Thyroid gland (tissue), 4 donors: ENCODE data around the gene POPDC2. TPM values are rescaled to one million over a fixed set of nuclear protein-coding genes. Genes with fewer than 3 reads are reported as not detected.

Experiments
- DNase-seq, 2 donors: peaks; one replicate each; pipeline ENCODE4 v3.0.0-alpha.2; 2019
- H3K27ac ChIP-seq, 3 donors: fragments of 200-600 bp; sonication (generic); 1 replicate in 2 of 3; 2 replicates in 1 of 3; pipeline ENCODE4 v1.5.1; 2016 to 2019; ENCODE audit warnings: mild to moderate bottlenecking in 1 of 3, moderate library complexity in 1 of 3
- H3K27me3 ChIP-seq: fragments of 200-600 bp; sonication (generic); one replicate; pipeline ENCODE4 v1.5.1; 2019
- H3K36me3 ChIP-seq, 2 donors: fragments of 200-600 bp; sonication (generic); one replicate each; pipeline ENCODE4 v1.5.1; 2016 to 2019
- H3K4me1 ChIP-seq, 2 donors: fragments of 200-600 bp; sonication (generic); one replicate each; pipeline ENCODE4 v1.5.1; 2017 to 2019
- H3K4me3 ChIP-seq, 3 donors: fragments of 200-600 bp; sonication (generic); replicated peaks in 1 of 3; 1 replicate in 2 of 3; 2 replicates in 1 of 3; pipeline ENCODE4 v1.5.1; 2016; ENCODE audit warnings: mild to moderate bottlenecking in 1 of 3
- H3K9me3 ChIP-seq: fragments of 200-600 bp; sonication (generic); one replicate; pipeline ENCODE4 v1.5.1; 2017
- POLR2A ChIP-seq, 2 donors: fragments of 450-650 bp; IDR thresholded peaks; one replicate each; pipeline ENCODE4 v1.6.1; 2017; ENCODE audit warnings: antibody characterized with exemption in 2 of 2, mild to moderate bottlenecking in 2 of 2, moderate library complexity in 1 of 2
- WGBS, 2 donors: methylation state at CpG; one replicate each; pipeline ENCODE4 v1.1.5; 2017; 5-methylcytosine and 5-hydroxymethylcytosine counted together
- intact Hi-C: fragments of 100-400 bp; cut with DNase I; formaldehyde crosslinking; loops from one replicate; pipeline ENCODE4 v1.15.1; 2023
- total RNA-seq, 4 donors: library from RNA; depleted of rRNA; stranded (reverse); fragments of >200 nt; gene quantifications; one replicate each; pipeline ENCODE4 v1.2.3, GENCODE V29; 2016
- TF ChIP-seq, protein P1 (sequence below), 6 experiments: fragments of 200-600 bp in 3 of 6; fragments of 450-650 bp in 3 of 6; sonication (generic) in 3 of 6; IDR thresholded peaks; one replicate each; pipeline ENCODE4 v1.5.1; 2016 to 2019; ENCODE audit warnings: antibody characterized with exemption in 6 of 6, mild to moderate bottlenecking in 2 of 6, inconsistent platforms in 1 of 6, moderate library complexity in 1 of 6

The POPDC2 gene
- total RNA-seq, 4 donors from 2014 or later, result 1.9 to 5.4 (median 4.6) TPM

GRCh38 chr3:119625451-119626153 lies 34.8 kb downstream of the POPDC2 start:
- WGBS, 2 donors, result 79 to 86% methylated on average over 8 of the region's 8 CpGs
- Histone ChIP-seq H3K27me3 (no peaks in the 10 kb centered on the region), H3K4me1 (peaks cover 0 to 11% of the 10 kb centered on the region in 2 donors), H3K27ac (no peak overlapping the region), H3K36me3 (no peaks in the 10 kb centered on the region), H3K9me3 (no peaks in the 10 kb centered on the region), H3K4me3 (no peak overlapping the region)
- no peak for TF ChIP-seq POLR2A (IDR thresholded peaks at IDR 0.05)
- TF ChIP-seq, protein P1, sequence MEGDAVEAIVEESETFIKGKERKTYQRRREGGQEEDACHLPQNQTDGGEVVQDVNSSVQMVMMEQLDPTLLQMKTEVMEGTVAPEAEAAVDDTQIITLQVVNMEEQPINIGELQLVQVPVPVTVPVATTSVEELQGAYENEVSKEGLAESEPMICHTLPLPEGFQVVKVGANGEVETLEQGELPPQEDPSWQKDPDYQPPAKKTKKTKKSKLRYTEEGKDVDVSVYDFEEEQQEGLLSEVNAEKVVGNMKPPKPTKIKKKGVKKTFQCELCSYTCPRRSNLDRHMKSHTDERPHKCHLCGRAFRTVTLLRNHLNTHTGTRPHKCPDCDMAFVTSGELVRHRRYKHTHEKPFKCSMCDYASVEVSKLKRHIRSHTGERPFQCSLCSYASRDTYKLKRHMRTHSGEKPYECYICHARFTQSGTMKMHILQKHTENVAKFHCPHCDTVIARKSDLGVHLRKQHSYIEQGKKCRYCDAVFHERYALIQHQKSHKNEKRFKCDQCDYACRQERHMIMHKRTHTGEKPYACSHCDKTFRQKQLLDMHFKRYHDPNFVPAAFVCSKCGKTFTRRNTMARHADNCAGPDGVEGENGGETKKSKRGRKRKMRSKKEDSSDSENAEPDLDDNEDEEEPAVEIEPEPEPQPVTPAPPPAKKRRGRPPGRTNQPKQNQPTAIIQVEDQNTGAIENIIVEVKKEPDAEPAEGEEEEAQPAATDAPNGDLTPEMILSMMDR (IDR thresholded peaks at IDR 0.05), result no peak
- intact Hi-C loops, result no loop called here
- no peak for DNase-seq

DNA sequence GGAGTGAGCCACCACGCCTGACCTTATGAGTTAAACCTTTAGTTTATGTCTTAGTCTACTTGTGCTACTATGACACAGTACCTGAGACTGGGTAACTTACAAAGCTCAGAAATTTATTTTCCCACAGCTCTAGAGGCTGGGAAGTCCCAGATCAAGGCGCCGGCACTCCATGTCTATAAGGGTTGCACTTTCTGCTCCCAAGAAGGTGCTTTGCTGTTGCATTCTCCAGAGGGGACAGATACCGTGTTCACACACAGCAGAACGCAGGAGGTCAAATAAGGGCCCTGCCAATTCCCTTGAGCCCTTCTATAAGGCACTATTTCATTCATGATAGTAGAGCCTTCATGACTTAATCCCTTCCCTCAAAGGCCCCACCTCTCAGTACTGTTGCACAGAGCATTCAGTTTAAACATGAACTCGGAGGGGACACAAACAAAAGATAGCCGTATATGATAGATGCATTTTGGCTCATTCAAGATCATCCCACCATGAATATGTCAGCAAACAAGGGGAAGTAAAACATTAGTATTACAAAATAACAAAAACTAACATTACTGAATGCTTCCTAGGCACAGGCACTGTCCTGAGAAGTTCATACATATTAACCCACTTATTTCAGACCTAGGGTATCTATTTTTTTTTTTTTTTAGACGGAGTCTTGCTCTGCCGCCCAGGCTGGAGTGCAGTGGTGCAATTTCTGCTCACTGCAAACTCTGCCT lies 36.2 kb downstream of the POPDC2 start:
- 92 to 94% methylated on average over 9 of the region's 9 CpGs for WGBS, 2 donors
- Histone ChIP-seq H3K4me1 (peaks cover 0 to 8% of the 10 kb centered on the region in 2 donors), H3K4me3 (no peak overlapping the region), H3K36me3 (no peaks in the 10 kb centered on the region), H3K9me3 (no peaks in the 10 kb centered on the region), H3K27me3 (no peaks in the 10 kb centered on the region), H3K27ac (no peak overlapping the region)
- intact Hi-C loops, result no loop called here
- DNase-seq, result no peak
- no peak for TF ChIP-seq POLR2A (IDR thresholded peaks at IDR 0.05)
- TF ChIP-seq, protein P1 (IDR thresholded peaks at IDR 0.05), result no peak

DNA sequence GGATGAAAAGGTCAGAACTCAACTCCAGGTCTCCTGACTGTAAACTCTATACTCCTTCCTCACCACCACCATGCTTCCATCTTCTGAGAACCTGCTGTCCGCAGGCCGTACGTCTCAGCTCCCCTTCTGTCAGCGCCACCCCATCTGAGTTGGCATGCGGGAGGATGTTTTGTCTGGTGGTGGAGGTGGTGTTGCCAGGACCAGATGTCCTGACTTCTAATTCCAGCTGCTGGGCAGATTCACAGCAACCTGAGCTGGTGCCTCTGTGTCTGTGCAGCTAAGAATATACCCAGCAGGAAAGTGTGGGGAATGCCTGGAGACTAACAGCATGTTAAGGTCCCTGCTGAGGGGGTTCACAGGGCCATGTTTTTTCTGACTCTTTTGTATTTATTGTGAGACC lies 39.5 kb downstream of the POPDC2 start:
- Histone ChIP-seq H3K27ac (no peak overlapping the region), H3K9me3 (no peaks in the 10 kb centered on the region), H3K36me3 (no peaks in the 10 kb centered on the region), H3K4me3 (no peak overlapping the region), H3K27me3 (no peaks in the 10 kb centered on the region), H3K4me1 (no peaks in the 10 kb centered on the region)
- TF ChIP-seq POLR2A (IDR thresholded peaks at IDR 0.05), result no peak
- TF ChIP-seq, protein P1 (IDR thresholded peaks at IDR 0.05), result no peak
- intact Hi-C loops, result no loop called here
- DNase-seq, result no peak
- WGBS, 2 donors, result 96 to 97% methylated on average over 5 of the region's 5 CpGs

DNA sequence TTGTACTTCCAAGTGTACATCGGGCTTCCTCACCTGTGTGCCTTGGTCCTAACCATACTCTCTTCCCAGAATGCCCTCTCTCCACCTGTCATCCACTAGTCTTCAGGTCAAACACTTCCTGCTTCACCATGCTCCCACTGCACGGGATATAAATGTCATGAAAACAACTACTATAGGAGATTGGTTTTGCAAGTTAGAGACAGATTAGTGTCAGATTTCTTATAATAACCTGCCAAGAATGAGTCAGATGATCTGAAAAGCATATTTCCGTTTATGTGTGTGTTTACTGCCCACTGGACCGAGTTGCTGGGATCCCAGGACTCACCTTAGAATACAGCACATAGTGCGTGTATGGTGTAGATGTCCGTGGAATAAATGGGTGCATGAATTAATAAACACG lies 41.3 kb downstream of the POPDC2 start:
- no peaks in the 10 kb centered on the region for H3K9me3 ChIP-seq
- DNase-seq, result no peak
- H3K4me1 ChIP-seq, result no peaks in the 10 kb centered on the region
- intact Hi-C loops, result no loop called here
- no peak for TF ChIP-seq POLR2A (IDR thresholded peaks at IDR 0.05)
- TF ChIP-seq, protein P1 (IDR thresholded peaks at IDR 0.05), result no peak
- no peaks in the 10 kb centered on the region for H3K36me3 ChIP-seq
- H3K27me3 ChIP-seq, result no peaks in the 10 kb centered on the region
- no peak overlapping the region for H3K4me3 ChIP-seq
- 80 to 83% methylated on average over 7 of the region's 7 CpGs for WGBS, 2 donors
- H3K27ac ChIP-seq, result no peak overlapping the region

- DNase-seq, result no peak
- Histone ChIP-seq H3K36me3 (no peaks in the 10 kb centered on the region), H3K9me3 (no peaks in the 10 kb centered on the region), H3K4me1 (no peaks in the 10 kb centered on the region), H3K4me3 (no peak overlapping the region), H3K27ac (no peak overlapping the region), H3K27me3 (no peaks in the 10 kb centered on the region)
- WGBS, 2 donors, result 79 to 83% methylated on average over 4 of the region's 4 CpGs
- no peak for TF ChIP-seq POLR2A (IDR thresholded peaks at IDR 0.05)
- TF ChIP-seq, protein P1 (IDR thresholded peaks at IDR 0.05), result no peak
- intact Hi-C loops, result no loop called here
Observed at GRCh38 chr3:119616056-119616455, 44.3 kb downstream of the POPDC2 start.
